ENCODE data around the gene PAQR4.

Gene PAQR4

GRCh38 chr16:3010510-3010909 is 41.4 kb downstream of the PAQR4 start:
- DNase-seq (ENCODE audit: low read depth) = no peak
- no peak for TF ChIP-seq CTCF (IDR thresholded peaks at IDR 0.05; ENCODE audit: control insufficient read depth, insufficient read depth, low read depth, low read length, missing control alignments)
- no peak overlapping the region for H3K4me3 ChIP-seq (ENCODE audit: control insufficient read depth, low read depth, low read length)

DNA sequence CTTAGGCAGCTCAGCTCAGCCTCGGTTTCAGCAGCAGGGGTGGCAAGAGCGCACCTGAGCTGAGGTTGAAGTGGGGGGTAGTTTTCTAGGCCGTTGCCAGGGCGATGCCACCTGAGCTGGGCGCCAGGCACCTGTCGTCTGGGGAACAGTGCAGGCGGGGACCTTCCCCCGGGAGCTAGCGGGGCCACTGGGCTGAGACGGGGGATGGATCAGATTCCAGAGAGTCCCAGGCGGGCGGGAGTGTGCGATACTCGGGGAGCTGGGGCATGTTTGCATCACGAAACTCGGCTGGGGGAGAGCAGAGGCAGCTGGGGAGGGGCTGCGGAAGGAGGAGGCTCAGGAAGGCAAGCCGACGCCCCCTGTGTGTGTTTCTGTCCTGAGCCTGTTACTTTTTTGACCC is 43.1 kb downstream of the PAQR4 start:
- no peak overlapping the region for H3K4me3 ChIP-seq (ENCODE audit: control insufficient read depth, low read depth, low read length)
- no peak for TF ChIP-seq CTCF (IDR thresholded peaks at IDR 0.05; ENCODE audit: control insufficient read depth, insufficient read depth, low read depth, low read length, missing control alignments)
- DNase-seq (ENCODE audit: low read depth) = no peak

DNA sequence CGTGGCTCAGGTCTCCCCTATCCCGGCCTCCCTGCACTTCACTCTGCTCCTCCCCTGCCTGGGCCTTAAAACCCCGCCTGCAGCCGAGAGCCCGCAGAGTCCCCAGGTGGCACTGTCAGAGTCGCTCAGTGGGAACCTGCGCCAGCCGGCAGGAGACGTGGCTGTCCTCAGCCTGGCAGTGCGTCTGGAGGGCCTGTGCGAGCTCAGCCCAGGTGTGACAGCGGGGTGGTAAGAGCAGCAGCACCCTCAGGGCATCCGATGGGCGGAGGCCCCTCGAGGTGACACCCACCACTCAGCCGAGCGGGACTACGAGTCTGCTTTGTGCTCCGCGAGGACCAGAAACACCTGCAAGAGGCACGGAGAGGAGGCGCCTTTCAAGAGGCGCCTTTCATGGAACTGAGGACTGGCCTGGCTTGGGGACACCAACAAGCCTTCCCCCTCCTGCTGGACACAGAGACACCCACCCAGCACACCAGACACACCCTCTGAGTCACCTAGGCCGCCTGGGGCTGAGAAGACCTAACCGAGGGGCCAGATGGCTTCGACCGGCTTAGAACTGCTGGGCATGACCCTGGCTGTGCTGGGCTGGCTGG is 43.8 kb downstream of the PAQR4 start, which contains the start of gene CLDN9:
CLDN9 (plus strand) TSS at position 96 of the 593 bp plus-strand sequence; CDS start at position 536, 440 bp downstream.
- no peak within 1 kb of the TSS for H3K4me3 ChIP-seq (ENCODE audit: control insufficient read depth, low read depth, low read length)
- no peak for TF ChIP-seq CTCF (IDR thresholded peaks at IDR 0.05; ENCODE audit: control insufficient read depth, insufficient read depth, low read depth, low read length, missing control alignments)
- DNase-seq (ENCODE audit: low read depth) = no peak

GRCh38 chr16:3013491-3013951 is 44.4 kb downstream of the PAQR4 start:
- no peak for DNase-seq (ENCODE audit: low read depth)
- no peak overlapping the region for H3K4me3 ChIP-seq (ENCODE audit: control insufficient read depth, low read depth, low read length)
- TF ChIP-seq CTCF (IDR thresholded peaks at IDR 0.05; ENCODE audit: control insufficient read depth, insufficient read depth, low read depth, low read length, missing control alignments) = no peak

DNA sequence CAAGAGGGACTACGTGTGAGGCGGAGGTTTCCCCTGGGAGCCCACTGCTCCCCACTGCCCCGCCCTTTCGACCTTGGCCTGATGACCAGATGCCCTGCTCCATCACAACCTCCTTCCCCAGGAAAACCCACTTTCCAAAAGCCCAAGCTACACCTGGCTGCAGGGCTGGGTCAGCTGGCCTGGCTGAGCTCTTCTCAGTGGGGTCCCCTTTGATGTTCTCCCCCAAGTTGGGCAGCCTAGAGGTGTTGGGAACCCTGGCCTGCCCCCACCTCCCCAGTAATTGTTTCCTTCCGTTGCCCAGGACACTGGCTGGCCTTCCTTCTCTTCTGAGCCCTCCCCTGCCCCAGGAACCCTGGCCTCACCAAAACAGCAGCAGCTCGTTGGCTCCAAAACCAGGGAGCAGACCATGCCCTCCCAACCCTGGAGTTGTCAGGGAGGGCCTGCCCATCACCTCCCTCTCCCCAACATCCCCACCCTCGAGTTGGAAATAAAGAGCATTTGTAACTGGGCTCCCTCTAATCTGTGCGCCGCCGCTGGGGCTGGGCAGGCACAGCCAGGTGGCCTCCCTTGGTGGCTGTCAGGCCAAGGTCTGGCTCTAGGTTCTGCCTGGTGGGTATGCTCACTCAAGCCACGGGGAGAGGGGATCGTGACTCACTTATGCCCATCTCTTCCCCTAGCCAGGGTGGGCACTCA is 45.0 kb downstream of the PAQR4 start:
- TF ChIP-seq CTCF (IDR thresholded peaks at IDR 0.05; ENCODE audit: control insufficient read depth, insufficient read depth, low read depth, low read length, missing control alignments) = no peak
- no peak overlapping the region for H3K4me3 ChIP-seq (ENCODE audit: control insufficient read depth, low read depth, low read length)
- no peak for DNase-seq (ENCODE audit: low read depth)

GRCh38 chr16:3014971-3015370 is 45.8 kb downstream of the PAQR4 start:
- no peak for DNase-seq (ENCODE audit: low read depth)
- no peak overlapping the region for H3K4me3 ChIP-seq (ENCODE audit: control insufficient read depth, low read depth, low read length)
- no peak for TF ChIP-seq CTCF (IDR thresholded peaks at IDR 0.05; ENCODE audit: control insufficient read depth, insufficient read depth, low read depth, low read length, missing control alignments)
